HepG2 (cell line): Measurements from ENCODE around the gene PIGW. TPM values are rescaled to one million over a fixed set of nuclear protein-coding genes. Genes with fewer than 3 reads are reported as not detected.

Experiments used
- CBX5 ChIP-seq: sonication (generic); formaldehyde crosslinking; IDR thresholded peaks from 2 replicates; pipeline ENCODE4 v1.4.0; 2020; ENCODE audit warnings: missing genetic modification reagents, borderline replicate concordance
- FIP1L1 ChIP-seq: fragments of 200-400 bp; formaldehyde crosslinking; IDR thresholded peaks from 2 replicates; pipeline ENCODE4 v1.6.1; 2018; ENCODE audit warnings: low read depth, mild to moderate bottlenecking, low read length, moderate library complexity, borderline replicate concordance; ENCODE audit not compliant: insufficient read depth
- GATAD1 ChIP-seq: IDR thresholded peaks from 2 replicates; pipeline ENCODE4 v1.6.1; 2016; ENCODE audit warnings: missing genetic modification reagents, missing compliant biosample characterization
- HMGXB3 ChIP-seq: sonication (generic); formaldehyde crosslinking; IDR thresholded peaks from 2 replicates; pipeline ENCODE4 v1.4.0; 2020; ENCODE audit warnings: missing genetic modification reagents, borderline replicate concordance
- KAT2B ChIP-seq: fragments of 150-350 bp; IDR thresholded peaks from 2 replicates; pipeline ENCODE4 v1.6.1; 2014; ENCODE audit warnings: low read depth, low read length, borderline replicate concordance
- MXD1 ChIP-seq: sonication (generic); formaldehyde crosslinking; IDR thresholded peaks from 2 replicates; pipeline ENCODE4 v1.4.0; 2020; ENCODE audit warnings: mild to moderate bottlenecking, missing genetic modification reagents
- NAIF1 ChIP-seq: sonication (generic); formaldehyde crosslinking; IDR thresholded peaks from 2 replicates; pipeline ENCODE4 v1.5.0; 2020; ENCODE audit warnings: mild to moderate bottlenecking, missing genetic modification reagents, borderline replicate concordance
- SP140L ChIP-seq: sonication (generic); formaldehyde crosslinking; IDR thresholded peaks from 2 replicates; pipeline ENCODE4 v1.4.0; 2020; ENCODE audit warnings: missing genetic modification reagents, borderline replicate concordance
- ZNF253 ChIP-seq: sonication (generic); formaldehyde crosslinking; IDR thresholded peaks from 2 replicates; pipeline ENCODE4 v1.8.0; 2022; ENCODE audit warnings: mild to moderate bottlenecking, missing genetic modification reagents, borderline replicate concordance
- ZNF275 ChIP-seq: sonication (generic); formaldehyde crosslinking; IDR thresholded peaks from 2 replicates; pipeline ENCODE4 v1.8.0; 2022; ENCODE audit warnings: missing genetic modification reagents, mild to moderate bottlenecking, inconsistent platforms, borderline replicate concordance
- ZNF800 ChIP-seq: sonication (generic); formaldehyde crosslinking; IDR thresholded peaks from 2 replicates; pipeline ENCODE4 v1.4.0; 2020; ENCODE audit warnings: missing genetic modification reagents
- polyA plus RNA-seq, 8 experiments: library from polyadenylated mRNA; depleted of rRNA in 3 of 8; stranded (reverse) in 7 of 8; unstranded in 1 of 8; fragments of >200 nt; fragmentation: Illumina TruSeq in 4 of 8; extraction: Trizol in 4 of 8; gene quantifications; 2 replicates each; pipeline versions ENCODE4 v1.2.1 to v1.2.3, GENCODE V29; 2011 to 2016; ENCODE audit warnings: low read depth in 4 of 8, missing spikeins in 1 of 8, mixed read lengths in 1 of 8; ENCODE audit not compliant: insufficient read depth in 1 of 8
- total RNA-seq, 5 experiments: library from RNA; depleted of rRNA; stranded (reverse); fragments of >200 nt; fragmentation: Illumina TruSeq; extraction: Trizol; gene quantifications; 2 replicates each; pipeline ENCODE4 v1.2.3, GENCODE V29; 2016; ENCODE audit warnings: low read depth in 1 of 5
- TF ChIP-seq, protein P1 (sequence below): sonication (generic); formaldehyde crosslinking; conservative IDR thresholded peaks from 2 replicates; pipeline ENCODE4 v1.8.0; 2022; ENCODE audit warnings: mild to moderate bottlenecking, moderate library complexity, missing genetic modification reagents
- TF ChIP-seq, protein P2 (sequence below): sonication (generic); formaldehyde crosslinking; IDR thresholded peaks from 2 replicates; pipeline ENCODE4 v1.4.0; 2020; ENCODE audit warnings: missing genetic modification reagents, mild to moderate bottlenecking, borderline replicate concordance

Gene PIGW
- total and polyA plus RNA-seq, 2 of the 13 experiments (the other 11 are each of a cell fraction or from before 2014, with no cell fraction given) = 9.0 to 24.0 TPM

- TF ChIP-seq CBX5 (CRISPR knock-in tag) (no peak; the same call in 1 of the 2 replicates), ZNF275 (no peak), KAT2B (no peak), ZNF800 (no peak), ZNF253 (CRISPR knock-in tag) (no peak), GATAD1 (no peak), SP140L (CRISPR knock-in tag) (no peak), MXD1 (CRISPR knock-in tag) (0 out of 2 replicates have a peak, but pooled peaks have one; percentile 5), FIP1L1 (no peak), NAIF1 (CRISPR knock-in tag) (no peak), HMGXB3 (CRISPR knock-in tag) (no peak)
- TF ChIP-seq, protein P1, sequence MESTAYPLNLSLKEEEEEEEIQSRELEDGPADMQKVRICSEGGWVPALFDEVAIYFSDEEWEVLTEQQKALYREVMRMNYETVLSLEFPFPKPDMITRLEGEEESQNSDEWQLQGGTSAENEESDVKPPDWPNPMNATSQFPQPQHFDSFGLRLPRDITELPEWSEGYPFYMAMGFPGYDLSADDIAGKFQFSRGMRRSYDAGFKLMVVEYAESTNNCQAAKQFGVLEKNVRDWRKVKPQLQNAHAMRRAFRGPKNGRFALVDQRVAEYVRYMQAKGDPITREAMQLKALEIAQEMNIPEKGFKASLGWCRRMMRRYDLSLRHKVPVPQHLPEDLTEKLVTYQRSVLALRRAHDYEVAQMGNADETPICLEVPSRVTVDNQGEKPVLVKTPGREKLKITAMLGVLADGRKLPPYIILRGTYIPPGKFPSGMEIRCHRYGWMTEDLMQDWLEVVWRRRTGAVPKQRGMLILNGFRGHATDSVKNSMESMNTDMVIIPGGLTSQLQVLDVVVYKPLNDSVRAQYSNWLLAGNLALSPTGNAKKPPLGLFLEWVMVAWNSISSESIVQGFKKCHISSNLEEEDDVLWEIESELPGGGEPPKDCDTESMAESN (CRISPR knock-in tag) = no peak
- TF ChIP-seq, protein P2, sequence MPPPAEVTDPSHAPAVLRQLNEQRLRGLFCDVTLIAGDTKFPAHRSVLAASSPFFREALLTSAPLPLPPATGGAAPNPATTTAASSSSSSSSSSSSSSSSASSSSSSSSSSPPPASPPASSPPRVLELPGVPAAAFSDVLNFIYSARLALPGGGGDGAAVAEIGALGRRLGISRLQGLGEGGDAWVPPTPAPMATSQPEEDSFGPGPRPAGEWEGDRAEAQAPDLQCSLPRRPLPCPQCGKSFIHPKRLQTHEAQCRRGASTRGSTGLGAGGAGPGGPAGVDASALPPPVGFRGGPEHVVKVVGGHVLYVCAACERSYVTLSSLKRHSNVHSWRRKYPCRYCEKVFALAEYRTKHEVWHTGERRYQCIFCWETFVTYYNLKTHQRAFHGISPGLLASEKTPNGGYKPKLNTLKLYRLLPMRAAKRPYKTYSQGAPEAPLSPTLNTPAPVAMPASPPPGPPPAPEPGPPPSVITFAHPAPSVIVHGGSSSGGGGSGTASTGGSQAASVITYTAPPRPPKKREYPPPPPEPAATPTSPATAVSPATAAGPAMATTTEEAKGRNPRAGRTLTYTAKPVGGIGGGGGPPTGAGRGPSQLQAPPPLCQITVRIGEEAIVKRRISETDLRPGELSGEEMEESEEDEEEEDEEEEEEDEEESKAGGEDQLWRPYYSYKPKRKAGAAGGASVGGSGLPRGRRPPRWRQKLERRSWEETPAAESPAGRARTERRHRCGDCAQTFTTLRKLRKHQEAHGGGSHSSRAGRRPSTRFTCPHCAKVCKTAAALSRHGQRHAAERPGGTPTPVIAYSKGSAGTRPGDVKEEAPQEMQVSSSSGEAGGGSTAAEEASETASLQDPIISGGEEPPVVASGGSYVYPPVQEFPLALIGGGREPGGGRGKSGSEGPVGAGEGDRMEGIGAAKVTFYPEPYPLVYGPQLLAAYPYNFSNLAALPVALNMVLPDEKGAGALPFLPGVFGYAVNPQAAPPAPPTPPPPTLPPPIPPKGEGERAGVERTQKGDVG (CRISPR knock-in tag) = peak; percentile 58; the same call in 1 of the 2 replicates
Observed at GRCh38 chr17:36533935-36534839, 600 bp upstream of the PIGW start (continued).
